Sigmoid colon (tissue), 4 donors: ENCODE data around the gene HSPA1L.

Experiments used
- CTCF ChIP-seq, 4 experiments: fragments of 450-650 bp in 3 of 4; fragments of 200-600 bp in 1 of 4; IDR thresholded peaks; one replicate each; pipeline ENCODE4 v1.5.1; 2016 to 2019; ENCODE audit warnings: antibody characterized with exemption in 4 of 4, mild to moderate bottlenecking in 3 of 4, moderate library complexity in 2 of 4
- EP300 ChIP-seq, 4 donors: sonication (generic); formaldehyde crosslinking; IDR thresholded peaks; one replicate each; pipeline ENCODE4 v1.6.1; 2017; ENCODE audit warnings: antibody characterized with exemption in 4 of 4
- POLR2A ChIP-seq, 2 donors: fragments of 450-650 bp; IDR thresholded peaks; one replicate each; pipeline ENCODE4 v1.6.1; 2016; ENCODE audit warnings: antibody characterized with exemption in 2 of 2, mild to moderate bottlenecking in 2 of 2, moderate library complexity in 2 of 2
- POLR2AphosphoS5 ChIP-seq, 4 donors: sonication (generic); formaldehyde crosslinking; IDR thresholded peaks; one replicate each; pipeline ENCODE4 v1.6.1; 2017; ENCODE audit warnings: antibody characterized with exemption in 4 of 4

- TF ChIP-seq CTCF (IDR thresholded peaks at IDR 0.05) = no peak
- no peak for TF ChIP-seq POLR2A (IDR thresholded peaks at IDR 0.05)
- TF ChIP-seq POLR2AphosphoS5 (IDR thresholded peaks at IDR 0.05) = no peak
- TF ChIP-seq EP300 (IDR thresholded peaks at IDR 0.05) = no peak
Measured at GRCh38 chr6:31792761-31793171, 22.3 kb downstream of the HSPA1L start.
